PFSK-1 (cell line): ENCODE data around the gene RGS3.

Experiments
- FOXP2 ChIP-seq: optimal IDR thresholded peaks from 2 replicates; pipeline ENCODE3; 2011; ENCODE audit warnings: borderline replicate concordance, control low read depth, inconsistent platforms; ENCODE audit not compliant: insufficient read depth; ENCODE audit errors: extremely low read length, extremely low read depth
- POLR2AphosphoS5 ChIP-seq: IDR thresholded peaks from 2 replicates; pipeline ENCODE4 v1.6.1; 2012; ENCODE audit warnings: low read depth, mild to moderate bottlenecking, control low read depth, low read length, moderate library complexity
- REST ChIP-seq, 2 experiments: IDR thresholded peaks; 2 replicates each; pipeline versions ENCODE4 v1.6.1 to v1.8.0; 2011 to 2012; ENCODE audit warnings: low read depth in 2 of 2, low read length in 2 of 2, control low read depth in 1 of 2, inconsistent platforms in 1 of 2, mild to moderate bottlenecking in 1 of 2, moderate library complexity in 1 of 2; ENCODE audit not compliant: insufficient read depth in 1 of 2
- SIN3A ChIP-seq: IDR thresholded peaks from 2 replicates; pipeline ENCODE4 v1.6.1; 2012; ENCODE audit warnings: mild to moderate bottlenecking, low read length, moderate library complexity, borderline replicate concordance; ENCODE audit not compliant: insufficient read depth
- TAF1 ChIP-seq: IDR thresholded peaks from 2 replicates; pipeline ENCODE4 v1.6.1; 2012; ENCODE audit warnings: low read length, control low read depth, borderline replicate concordance; ENCODE audit not compliant: insufficient read depth

Gene RGS3

GRCh38 chr9:113564498-113565237 is 101.1 kb downstream of the RGS3 start:
- TF ChIP-seq FOXP2: no peak

GRCh38 chr9:113566016-113566711 is 102.6 kb downstream of the RGS3 start:
- no peak for TF ChIP-seq POLR2AphosphoS5
- TF ChIP-seq REST (IDR thresholded peaks at IDR 0.05; ENCODE audit: insufficient read depth in 1 of 2, low read depth in 2 of 2, low read length in 2 of 2): no peak
- no peak for TF ChIP-seq TAF1
- TF ChIP-seq SIN3A: no peak
- no peak for TF ChIP-seq FOXP2

- TF ChIP-seq TAF1: no peak
- TF ChIP-seq POLR2AphosphoS5: no peak
- TF ChIP-seq FOXP2: no peak
- no peak for TF ChIP-seq REST (IDR thresholded peaks at IDR 0.05; ENCODE audit: insufficient read depth in 1 of 2, low read depth in 2 of 2, low read length in 2 of 2)
- no peak for TF ChIP-seq SIN3A
These were observed 103.2 kb downstream of the RGS3 start for GRCh38 chr9:113566712-113567071.

- no peak for TF ChIP-seq POLR2AphosphoS5
These were observed 104.0 kb downstream of the RGS3 start for GRCh38 chr9:113567361-113568080.

GRCh38 chr9:113568081-113568435 is 104.5 kb downstream of the RGS3 start:
- TF ChIP-seq FOXP2 (no peak), TAF1 (no peak), REST (IDR thresholded peaks at IDR 0.05; ENCODE audit: insufficient read depth in 1 of 2, low read depth in 2 of 2, low read length in 2 of 2) (no peak), POLR2AphosphoS5 (no peak), SIN3A (no peak)
